Embryonic facial prominence (tissue), 1 donor: ENCODE measurements around the gene CMTM1.
A peak's percentile ranks its signal among the peaks of the same experiment; 100 is the strongest.
"Not testable (repeated sequence)": the region's sequence is repeated elsewhere in the genome, so short reads cannot be mapped to it uniquely, and the experiment has no call there.

Experiments used
- DNase-seq: peaks from one replicate; pipeline ENCODE4 v3.0.0-alpha.2; 2016; ENCODE audit errors: extremely low spot score

Gene CMTM1

DNA sequence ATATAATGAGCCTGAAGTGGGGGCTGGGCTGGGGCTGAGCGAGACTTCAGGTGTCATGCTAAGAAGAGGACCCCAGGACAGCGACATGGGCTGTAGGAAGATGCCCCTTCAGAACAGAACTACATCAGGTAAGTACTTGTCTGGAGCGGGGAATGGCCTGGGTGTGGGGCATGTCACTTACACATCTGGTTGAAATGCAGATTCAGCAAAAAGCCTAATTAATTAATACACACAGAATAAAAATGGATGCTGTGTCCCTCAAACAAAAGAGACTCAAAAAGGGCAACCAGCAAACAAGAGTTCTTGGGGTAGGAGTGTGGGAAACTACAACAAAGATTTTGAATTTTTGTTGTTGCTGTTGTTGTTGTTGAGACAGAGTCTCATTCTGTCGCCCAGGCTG, 24.8 kb downstream of the CMTM1 start:
- DNase-seq = no peak

GRCh38 chr16:66592241-66592640, 26.0 kb downstream of the CMTM1 start:
- no peak for DNase-seq

DNA sequence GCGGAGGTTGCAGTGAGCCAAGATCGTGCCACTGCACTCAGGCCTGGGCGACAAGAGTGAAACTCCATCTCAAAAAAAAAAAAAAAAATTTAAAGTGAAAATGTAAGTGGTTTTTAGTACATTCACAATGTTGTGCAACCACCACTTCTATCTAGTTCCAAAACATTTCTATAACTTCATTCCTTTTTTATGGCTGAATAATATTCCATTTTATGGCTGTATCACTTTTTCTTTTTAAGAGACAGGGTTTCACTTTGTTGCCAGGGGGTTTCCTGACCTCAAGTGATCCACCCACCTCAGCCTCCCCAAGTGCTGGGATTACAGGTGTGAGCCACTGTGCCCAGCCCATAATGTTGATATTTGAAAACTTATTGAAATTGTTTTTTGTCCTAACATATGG, 26.6 kb downstream of the CMTM1 start:
- DNase-seq = no peak

- no peak for DNase-seq
These were observed 28.5 kb downstream of the CMTM1 start for GRCh38 chr16:66594739-66595138.

GRCh38 chr16:66596559-66596958, 30.3 kb downstream of the CMTM1 start:
- DNase-seq = not testable (repeated sequence)

- DNase-seq = no peak
These were observed 31.0 kb downstream of the CMTM1 start for GRCh38 chr16:66596986-66597848.

DNA sequence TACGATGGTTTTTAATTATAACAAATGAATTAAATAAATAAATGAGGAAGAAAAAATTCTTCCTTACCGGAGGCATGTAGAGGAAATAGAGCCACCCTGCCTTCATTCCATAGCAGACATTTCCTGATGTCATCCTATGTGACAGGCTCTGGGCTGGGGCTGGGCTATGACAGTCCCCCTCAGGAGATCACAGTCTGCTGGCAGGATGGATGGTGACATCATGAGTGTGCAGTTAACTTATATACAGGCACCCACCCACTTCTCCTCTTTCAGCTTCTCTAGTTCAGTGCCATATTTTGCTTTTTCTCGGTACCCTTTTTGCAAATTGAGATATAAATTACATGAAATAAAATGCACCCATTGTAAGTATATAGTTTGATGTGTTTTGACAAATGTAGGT, 31.9 kb downstream of the CMTM1 start:
- no peak for DNase-seq

GRCh38 chr16:66599726-66600125, 33.5 kb downstream of the CMTM1 start:
- DNase-seq = no peak

DNA sequence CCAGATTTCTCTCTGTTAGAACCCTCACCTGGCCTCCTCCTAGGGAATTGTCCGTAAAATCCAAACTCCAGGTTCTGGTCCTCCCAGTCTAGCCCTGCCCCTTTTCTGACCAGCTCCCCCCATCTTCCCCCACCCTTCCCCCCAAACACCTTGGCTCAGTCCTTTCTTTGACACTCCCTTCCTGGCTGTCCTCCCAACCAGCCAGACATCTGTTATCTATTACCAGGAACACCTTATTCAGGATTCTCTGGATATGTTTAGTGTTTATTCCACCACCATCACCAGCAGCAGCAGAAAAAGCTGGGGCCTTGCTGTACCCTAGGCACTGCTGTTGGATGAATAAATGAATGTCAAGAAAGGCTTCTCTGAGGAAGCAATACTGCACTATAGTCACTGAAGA, 34.2 kb downstream of the CMTM1 start:
- DNase-seq = no peak

DNA sequence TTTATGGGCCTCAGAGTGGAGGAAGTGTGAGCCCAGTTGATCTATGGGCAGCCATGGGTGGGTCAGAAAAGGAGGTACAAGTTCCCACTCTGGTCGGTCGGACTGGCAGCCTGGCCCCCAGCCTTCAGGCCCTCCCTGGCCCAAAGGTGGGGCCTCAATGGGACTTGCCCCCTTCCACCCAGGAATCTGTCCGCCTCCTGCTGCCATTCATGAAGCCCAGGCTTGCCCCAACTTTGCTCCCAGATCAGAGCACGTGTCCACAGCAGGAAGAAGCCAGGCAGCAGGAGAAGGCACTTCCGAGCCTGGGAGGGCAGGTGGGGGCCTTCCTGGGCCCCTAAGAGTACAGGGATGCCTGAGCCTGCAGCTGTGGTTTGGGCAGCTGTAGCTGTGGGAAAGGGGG, 35.2 kb downstream of the CMTM1 start:
- DNase-seq = no peak

GRCh38 chr16:66603537-66604375, 37.5 kb downstream of the CMTM1 start:
- peak; percentile 46 for DNase-seq

- DNase-seq = peak; percentile 65
These were observed 38.3 kb downstream of the CMTM1 start, which contains the start of gene CMTM3 for GRCh38 chr16:66604376-66605176. TSS of gene CMTM3 (plus strand) at chr16:66604704. CDS start at chr16:66604806, 102 bp downstream.

DNA sequence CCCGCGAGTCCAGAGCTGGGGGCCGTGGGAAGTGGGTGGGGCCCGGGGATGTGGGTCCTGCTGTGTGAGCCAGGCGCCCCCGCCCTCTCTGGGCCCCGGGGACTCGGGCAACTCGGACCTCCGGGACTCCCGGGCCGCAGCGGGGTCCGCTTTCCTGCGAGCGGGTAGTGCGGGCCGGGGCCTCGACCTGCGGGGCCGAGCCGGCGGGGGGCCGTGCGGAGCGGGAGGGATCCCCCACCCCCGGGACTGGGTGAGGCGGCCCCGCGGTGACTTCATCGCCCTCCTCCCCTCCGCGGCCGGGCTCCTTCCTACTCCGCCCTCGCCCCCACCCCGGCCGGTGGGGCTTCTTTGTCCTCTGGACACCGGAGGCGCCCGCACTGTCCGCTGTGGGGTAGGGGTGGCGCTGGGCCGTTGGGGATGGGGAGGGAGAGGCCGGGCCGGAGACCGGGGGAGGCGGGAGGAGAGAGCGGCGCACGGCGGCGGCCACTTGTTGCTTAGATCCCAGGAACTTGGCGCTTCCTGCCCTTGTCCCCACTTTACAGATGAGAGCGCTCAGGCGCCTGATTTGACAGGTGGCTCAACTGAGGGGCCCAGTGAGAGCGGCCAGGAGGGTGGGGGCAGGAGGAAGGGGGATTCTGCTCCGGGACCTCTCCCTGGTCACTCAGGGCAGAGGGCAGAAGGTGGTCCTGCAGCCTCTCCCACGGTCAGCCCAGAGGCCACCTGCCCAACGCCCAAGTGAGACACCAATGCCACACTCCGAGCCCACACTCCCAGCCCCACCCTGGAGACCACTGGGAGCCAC, 39.1 kb downstream of the CMTM1 start:
- DNase-seq = no peak

DNA sequence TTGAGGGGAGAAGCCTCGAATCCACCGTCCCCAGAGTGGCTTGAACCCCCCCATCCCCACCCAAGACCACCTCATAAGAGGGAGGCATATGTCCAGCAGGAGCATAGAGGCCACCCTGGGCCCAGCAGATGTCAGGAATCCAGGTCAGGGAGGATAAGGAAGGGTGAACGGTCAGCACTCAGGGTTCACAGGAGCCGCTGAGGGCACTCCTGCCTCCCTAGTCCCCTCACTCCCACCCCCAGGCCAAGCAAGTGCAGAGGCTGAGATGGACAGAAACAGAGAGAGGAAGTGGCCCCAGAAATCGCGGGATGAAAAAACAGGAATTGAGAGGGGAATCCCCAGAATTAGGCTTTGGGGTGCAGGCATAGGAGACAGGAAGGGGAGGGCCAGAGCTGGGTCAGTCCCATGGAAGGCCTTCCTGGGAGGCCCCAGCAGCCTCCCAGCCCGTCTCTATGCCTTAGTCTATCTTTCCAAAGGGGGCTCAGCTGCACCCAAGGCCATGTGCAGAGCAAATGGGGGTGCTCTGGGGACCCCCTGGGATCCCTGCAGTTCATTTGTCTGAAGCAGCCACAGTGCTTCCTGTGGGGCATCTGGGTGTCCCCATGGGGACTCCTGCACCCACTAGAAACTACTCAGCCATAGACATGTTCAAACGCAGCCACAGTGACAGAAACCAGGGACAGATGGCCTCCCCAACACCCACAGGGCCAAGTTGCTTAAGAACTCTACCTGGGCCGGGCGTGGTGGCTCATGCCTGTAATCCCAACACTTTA, 39.9 kb downstream of the CMTM1 start:
- no peak for DNase-seq

GRCh38 chr16:66608241-66609138, 42.3 kb downstream of the CMTM1 start:
- peak; percentile 56 for DNase-seq

- no peak for DNase-seq
These were observed 42.9 kb downstream of the CMTM1 start for GRCh38 chr16:66609139-66609510.

DNA sequence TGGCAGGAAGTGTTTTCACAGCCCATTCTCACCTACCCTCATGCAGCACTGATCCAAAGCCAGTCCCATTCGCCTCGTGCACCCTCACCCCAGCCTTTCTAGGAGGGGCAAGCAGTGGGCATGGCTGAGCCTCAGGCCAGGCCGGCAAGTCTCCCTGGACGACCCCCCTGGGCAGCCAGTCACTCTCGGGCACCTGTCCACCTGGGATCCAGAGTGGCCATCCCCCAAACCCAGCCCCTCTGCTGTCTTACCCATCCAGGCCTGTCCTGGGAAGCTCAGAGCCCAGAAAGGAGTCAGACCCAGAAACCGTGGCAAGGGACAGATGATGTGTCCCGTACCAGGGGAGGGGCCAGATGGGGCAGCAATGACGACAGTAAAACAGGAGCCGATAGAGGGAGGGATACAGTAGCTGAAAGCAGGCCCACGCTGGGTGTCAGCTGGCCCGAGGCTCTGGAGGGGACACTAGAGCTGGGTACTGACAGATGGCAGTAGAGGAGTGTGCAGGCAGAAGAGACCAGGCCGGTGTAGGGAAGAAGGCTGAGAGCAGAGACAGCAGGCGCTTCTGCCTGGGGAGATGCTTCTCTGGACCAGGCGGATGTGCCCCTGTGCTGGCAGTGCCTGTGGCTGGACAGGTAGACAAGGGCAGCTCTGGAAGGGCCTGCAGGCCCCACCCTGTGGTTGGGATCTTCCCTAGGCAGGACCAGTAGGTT, 44.0 kb downstream of the CMTM1 start:
- no peak for DNase-seq

GRCh38 chr16:66611911-66612310, 45.7 kb downstream of the CMTM1 start:
- not testable (repeated sequence) for DNase-seq

- DNase-seq = no peak
These were observed 46.2 kb downstream of the CMTM1 start for GRCh38 chr16:66612422-66612821.
